ENCODE results near the gene SLC2A4RG.

DNA sequence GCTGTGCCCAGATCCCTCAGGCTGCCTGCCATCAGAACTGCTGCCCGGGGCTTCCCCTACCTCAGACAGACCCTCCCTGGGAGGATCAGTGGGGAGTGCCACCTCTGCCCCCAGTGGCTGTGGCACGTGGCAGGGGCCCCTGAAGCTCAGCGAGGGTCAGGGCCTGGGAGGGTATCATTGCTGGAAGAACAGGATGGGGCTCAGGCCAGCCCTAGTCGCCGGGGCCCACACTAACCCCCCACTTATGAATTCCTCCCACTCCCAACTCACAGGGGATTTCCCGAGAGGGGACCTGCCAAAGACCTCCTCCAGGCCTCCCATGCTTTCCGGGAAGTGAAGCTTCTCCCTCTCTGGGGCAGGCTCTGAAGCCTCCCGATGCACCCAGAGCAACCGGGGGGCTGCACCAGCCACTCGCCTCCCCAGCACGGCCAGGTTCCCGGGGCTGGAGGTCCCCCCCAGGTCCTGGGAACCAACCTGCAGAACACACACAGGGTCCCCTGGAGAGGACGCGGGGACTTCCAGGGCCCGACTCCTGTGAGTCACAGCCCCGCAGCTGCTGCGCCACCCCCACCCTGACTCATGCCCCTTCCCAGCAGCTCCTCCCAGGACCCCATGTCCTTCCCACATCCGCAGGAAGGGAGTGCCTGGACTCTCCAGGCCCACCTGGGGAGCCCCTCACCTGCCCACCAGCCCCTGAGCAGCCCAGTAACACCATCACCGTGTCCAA is 40.7 kb upstream of the SLC2A4RG start:
- TF ChIP-seq GATA2 (IDR thresholded peaks at IDR 0.05; ENCODE audit: low read depth, low read length) (no peak), GATA3 (IDR thresholded peaks at IDR 0.05; ENCODE audit: low read depth, low read length) (no peak)
